ENCODE measurements around the gene PANX3.

DNA sequence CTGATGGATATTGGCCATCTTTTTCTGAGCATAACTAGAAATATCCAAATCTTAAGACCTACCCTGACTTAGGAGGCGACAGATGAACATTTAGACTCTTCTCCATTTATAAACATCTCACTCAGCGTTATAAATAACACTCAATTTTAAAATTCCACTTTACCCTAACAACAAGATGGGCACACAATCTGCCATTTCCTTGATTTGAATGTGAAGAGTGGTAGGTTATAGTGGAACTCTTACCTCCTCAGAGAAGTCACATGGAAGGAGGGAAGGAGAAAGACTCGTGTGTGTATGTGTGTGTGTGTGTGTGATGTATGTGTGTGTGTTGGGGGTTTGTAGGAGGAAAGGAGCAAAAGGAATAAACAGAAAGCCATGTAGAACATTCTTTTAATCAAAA is 47.3 kb downstream of the PANX3 start:
- TF ChIP-seq, protein P1, sequence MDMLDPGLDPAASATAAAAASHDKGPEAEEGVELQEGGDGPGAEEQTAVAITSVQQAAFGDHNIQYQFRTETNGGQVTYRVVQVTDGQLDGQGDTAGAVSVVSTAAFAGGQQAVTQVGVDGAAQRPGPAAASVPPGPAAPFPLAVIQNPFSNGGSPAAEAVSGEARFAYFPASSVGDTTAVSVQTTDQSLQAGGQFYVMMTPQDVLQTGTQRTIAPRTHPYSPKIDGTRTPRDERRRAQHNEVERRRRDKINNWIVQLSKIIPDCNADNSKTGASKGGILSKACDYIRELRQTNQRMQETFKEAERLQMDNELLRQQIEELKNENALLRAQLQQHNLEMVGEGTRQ (IDR thresholded peaks at IDR 0.05; ENCODE audit: low read depth, low read length) = no peak
- TF ChIP-seq CTCF (conservative IDR thresholded peaks at IDR 0.05; ENCODE audit: low read depth, low read length) = no peak
- TF ChIP-seq CHD1 (IDR thresholded peaks at IDR 0.05; ENCODE audit: low read depth, low read length) = no peak
- TF ChIP-seq CEBPB (IDR thresholded peaks at IDR 0.05; ENCODE audit: low read depth, low read length) = no peak
- TF ChIP-seq SMC3 (IDR thresholded peaks at IDR 0.05; ENCODE audit: low read depth, low read length) = no peak
- no peak for TF ChIP-seq POLR2A (IDR thresholded peaks at IDR 0.05; ENCODE audit: low read depth, low read length)
- no peak for TF ChIP-seq BHLHE40 (IDR thresholded peaks at IDR 0.05; ENCODE audit: low read depth, low read length)
- no peak for TF ChIP-seq RCOR1 (IDR thresholded peaks at IDR 0.05; ENCODE audit: insufficient replicate concordance, low read length)
